Transverse colon (tissue), 4 donors: ENCODE data around the gene C1orf167. TPM values are rescaled to one million over a fixed set of nuclear protein-coding genes. Genes with fewer than 3 reads are reported as not detected.

ENCODE experiments used
- DNase-seq: peaks from one replicate; pipeline ENCODE4 v3.0.0-alpha.2; 2019
- H3K27ac ChIP-seq, 4 donors: fragments of 200-600 bp; sonication (generic); 2 replicates each; pipeline ENCODE4 v1.5.1; 2016 to 2018; ENCODE audit warnings: inconsistent platforms in 4 of 4
- H3K27me3 ChIP-seq: fragments of 200-600 bp; sonication (generic); 2 replicates; pipeline ENCODE4 v1.5.1; 2017; ENCODE audit warnings: inconsistent platforms
- H3K36me3 ChIP-seq, 4 donors: fragments of 200-600 bp; sonication (generic); 2 replicates each; pipeline ENCODE4 v1.5.1; 2017 to 2019; ENCODE audit warnings: inconsistent platforms in 4 of 4
- H3K4me1 ChIP-seq, 4 donors: fragments of 200-600 bp; sonication (generic); 2 replicates each; pipeline ENCODE4 v1.5.1; 2017 to 2020; ENCODE audit warnings: inconsistent platforms in 4 of 4
- H3K4me3 ChIP-seq, 4 donors: fragments of 200-600 bp; sonication (generic); 1 replicate in 1 of 4; 2 replicates in 3 of 4; pipeline versions ENCODE4 v1.5.1 to v1.6.1; 2017 to 2019; ENCODE audit warnings: inconsistent platforms in 4 of 4
- H3K9me3 ChIP-seq, 2 donors: fragments of 200-600 bp; sonication (generic); 2 replicates each; pipeline ENCODE4 v1.5.1; 2017 to 2019; ENCODE audit warnings: inconsistent platforms in 2 of 2
- CTCF ChIP-seq, 5 experiments: fragments of 200-600 bp in 3 of 5; fragments of 450-650 bp in 2 of 5; sonication (generic) in 3 of 5; IDR thresholded peaks; 1 replicate in 2 of 5; 2 replicates in 3 of 5; pipeline ENCODE4 v1.5.1; 2016 to 2017; ENCODE audit warnings: antibody characterized with exemption in 5 of 5, inconsistent platforms in 3 of 5, mild to moderate bottlenecking in 2 of 5, moderate library complexity in 1 of 5
- EP300 ChIP-seq: sonication (generic); formaldehyde crosslinking; IDR thresholded peaks from one replicate; pipeline ENCODE4 v1.6.1; 2017; ENCODE audit warnings: antibody characterized with exemption, low read depth
- POLR2A ChIP-seq: fragments of 450-650 bp; IDR thresholded peaks from one replicate; pipeline ENCODE4 v1.6.1; 2016; ENCODE audit warnings: antibody characterized with exemption, mild to moderate bottlenecking, moderate library complexity
- POLR2AphosphoS5 ChIP-seq, 3 donors: sonication (generic); formaldehyde crosslinking; IDR thresholded peaks; one replicate each; pipeline ENCODE4 v1.6.1; 2016; ENCODE audit warnings: antibody characterized with exemption in 3 of 3
- WGBS, 2 donors: methylation state at CpG; one replicate each; pipeline ENCODE4 v1.1.5; 2018; ENCODE audit warnings: low coverage in 1 of 2; 5-methylcytosine and 5-hydroxymethylcytosine counted together
- in situ Hi-C, 4 donors: fragments of 200-750 bp; cut with MboI; loops; one replicate each; pipeline versions ENCODE4 v1.15.0 to v1.15.1; 2017; ENCODE audit warnings: low sequenced_read_pairs in 3 of 4, low pct_ligation_motif_present in 1 of 4, low pct_unique_long_range_greater_than_20kb in 1 of 4
- intact Hi-C: fragments of 100-400 bp; cut with DNase I; formaldehyde crosslinking; loops from one replicate; pipeline ENCODE4 v1.15.1; 2023; ENCODE audit warnings: low total_unique reads
- total RNA-seq, 4 donors: library from RNA; depleted of rRNA; stranded (reverse); fragments of >200 nt; gene quantifications; one replicate each; pipeline ENCODE4 v1.1.0, GENCODE V29; 2016

Gene C1orf167
- total RNA-seq, 4 donors from 2014 or later: 0.48 TPM; not detected in 3

GRCh38 chr1:11759791-11760190 lies 2.2 kb upstream of the C1orf167 start:
- H3K4me1 ChIP-seq: peaks cover 0 to 5% (median 0%) of the 10 kb centered on the region in 4 donors
- no peak for DNase-seq
- TF ChIP-seq POLR2A: no peak
- TF ChIP-seq EP300: no peak
- TF ChIP-seq CTCF (IDR thresholded peaks at IDR 0.05): no peak
- TF ChIP-seq POLR2AphosphoS5 (IDR thresholded peaks at IDR 0.05): no peak
- no peaks in the 10 kb centered on the region for H3K9me3 ChIP-seq
- intact Hi-C loops (no loop called here), in situ Hi-C loops (no loop called here)
- no peaks in the 10 kb centered on the region for H3K36me3 ChIP-seq
- 81 to 88% methylated on average over 2 to 4 of the region's 4 CpGs for WGBS, 2 donors
- no peak overlapping the region for H3K4me3 ChIP-seq
- no peak overlapping the region for H3K27ac ChIP-seq
- H3K27me3 ChIP-seq: peaks cover 29% of the 10 kb centered on the region

- Histone ChIP-seq H3K4me3 (no peak overlapping the region), H3K27me3 (peaks cover 31% of the 10 kb centered on the region), H3K9me3 (no peaks in the 10 kb centered on the region), H3K4me1 (peaks cover 0 to 5% (median 0%) of the 10 kb centered on the region in 4 donors), H3K36me3 (no peaks in the 10 kb centered on the region), H3K27ac (no peak overlapping the region)
- 80 to 84% methylated on average over 1 to 6 of the region's 6 CpGs for WGBS, 2 donors
- no peak for DNase-seq
- intact Hi-C loops (no loop called here), in situ Hi-C loops (no loop called here)
- TF ChIP-seq POLR2AphosphoS5 (IDR thresholded peaks at IDR 0.05) (no peak), POLR2A (no peak), EP300 (no peak), CTCF (IDR thresholded peaks at IDR 0.05) (no peak)
These were observed 708 bp upstream of the C1orf167 start for GRCh38 chr1:11761285-11761684.

GRCh38 chr1:11764115-11764514 lies 2.1 kb downstream of the C1orf167 start:
- Histone ChIP-seq H3K4me3 (no peak overlapping the region), H3K9me3 (no peaks in the 10 kb centered on the region), H3K36me3 (no peaks in the 10 kb centered on the region), H3K4me1 (peaks cover 0 to 5% (median 0%) of the 10 kb centered on the region in 4 donors), H3K27ac (no peak overlapping the region), H3K27me3 (peaks cover 29% of the 10 kb centered on the region)
- no peak for DNase-seq
- TF ChIP-seq EP300: no peak
- no peak for TF ChIP-seq POLR2AphosphoS5 (IDR thresholded peaks at IDR 0.05)
- no peak for TF ChIP-seq CTCF (IDR thresholded peaks at IDR 0.05)
- no peak for TF ChIP-seq POLR2A
- intact Hi-C loops: no loop called here
- in situ Hi-C loops: no loop called here
- WGBS, 2 donors: 89% methylated on average over 3 of the region's 3 CpGs; no CpG with 5 or more reads in 1 of the 2 donors

GRCh38 chr1:11764519-11764918 lies 2.5 kb downstream of the C1orf167 start:
- whole genome bisulfite sequencing, 2 donors: 78% methylated on average over 7 of the region's 7 CpGs; no CpG with 5 or more reads in 1 of the 2 donors
- Histone ChIP-seq H3K4me1 (peaks cover 0 to 5% (median 0%) of the 10 kb centered on the region in 4 donors), H3K27ac (no peak overlapping the region), H3K27me3 (peaks cover 29% of the 10 kb centered on the region), H3K36me3 (no peaks in the 10 kb centered on the region), H3K4me3 (no peak overlapping the region), H3K9me3 (no peaks in the 10 kb centered on the region)
- in situ Hi-C loops: no loop called here
- intact Hi-C loops: no loop called here
- TF ChIP-seq POLR2A (no peak), EP300 (no peak), CTCF (IDR thresholded peaks at IDR 0.05) (no peak), POLR2AphosphoS5 (IDR thresholded peaks at IDR 0.05) (no peak)
- no peak for DNase-seq
